BJ (cell line): ENCODE data around the gene NEAT1. TPM values are rescaled to one million over a fixed set of nuclear protein-coding genes. Genes with fewer than 3 reads are reported as not detected.
A peak's percentile ranks its signal among the peaks of the same experiment; 100 is the strongest.

Experiments used
- CTCF ChIA-PET: fragments of 350-600 bp; formaldehyde crosslinking; extraction: SDS; loops from one replicate; lab custom pipeline; 2021; ENCODE audit warnings: antibody characterized with exemption, inconsistent platforms; lab: Yijun Ruan, JAX
- POLR2A ChIA-PET: fragments of 300-600 bp; sonication (Branson Sonifier 250); formaldehyde crosslinking; extraction: SDS; loops from one replicate; lab custom pipeline; 2021; ENCODE audit warnings: antibody characterized with exemption; lab: Charles Lee
- DNase-seq: peaks from one replicate; pipeline ENCODE4 v3.0.0-alpha.2; 2011; ENCODE audit warnings: low read depth
- H3K27me3 ChIP-seq: 2 replicates; pipeline ENCODE4 v1.6.0; 2011; ENCODE audit warnings: low read length; ENCODE audit not compliant: control insufficient read depth, insufficient read depth
- H3K36me3 ChIP-seq: 2 replicates; pipeline ENCODE4 v1.5.1; 2011; ENCODE audit warnings: low read length; ENCODE audit not compliant: control insufficient read depth, insufficient read depth
- H3K4me3 ChIP-seq: 2 replicates; pipeline ENCODE4 v1.5.1; 2011; ENCODE audit warnings: low read depth, mild to moderate bottlenecking, control low read depth, low read length
- CTCF ChIP-seq: IDR thresholded peaks from 2 replicates; pipeline ENCODE4 v1.5.1; 2011; ENCODE audit warnings: low read depth, mild to moderate bottlenecking, control low read depth, inconsistent platforms, low read length, moderate library complexity; ENCODE audit not compliant: insufficient read depth
- polyA plus RNA-seq: library from polyadenylated mRNA; depleted of rRNA; stranded (reverse); fragments of >200 nt; gene quantifications from 2 replicates; pipeline ENCODE4 v1.2.3, GENCODE V29; 2011

Gene NEAT1
- polyA plus RNA-seq, 1 experiment, result 59.2 TPM

GRCh38 chr11:65423516-65424204 is 1.1 kb downstream of the NEAT1 start:
- ChIA-PET CTCF (interaction anchor here (0.9 to 2.5 kb wide), 3 partner anchors 9 to 87 kb away, joined by 3 to 8 read pairs (median 3); no protein-coding TSS in a partner anchor), POLR2A (interaction anchor here (0.6 to 7.4 kb wide), 14 partner anchors 9 to 134 kb away, joined by 3 to 204 read pairs (median 6); partner anchors contain the start of gene MALAT1)
- Histone ChIP-seq H3K36me3 (peaks cover 12% of the 10 kb centered on the region), H3K4me3 (peak overlapping the region; percentile 72), H3K27me3 (no peaks in the 10 kb centered on the region)
- no peak for TF ChIP-seq CTCF
- DNase-seq, result no peak

GRCh38 chr11:65424205-65425104 is 1.9 kb downstream of the NEAT1 start:
- DNase-seq, result no peak
- peak overlapping the region; percentile 72 for H3K4me3 ChIP-seq
- no peaks in the 10 kb centered on the region for H3K27me3 ChIP-seq
- CTCF ChIA-PET, result interaction anchor here (0.9 to 2.5 kb wide), 3 partner anchors 10 to 86 kb away, joined by 3 to 8 read pairs (median 3); no protein-coding TSS in a partner anchor
- H3K36me3 ChIP-seq, result peaks cover 12% of the 10 kb centered on the region
- TF ChIP-seq CTCF, result no peak
- POLR2A ChIA-PET, result interaction anchor here (0.6 to 7.4 kb wide), 8 partner anchors 44 to 93 kb away, joined by 3 to 204 read pairs (median 16); partner anchors contain the start of gene MALAT1

- Histone ChIP-seq H3K27me3 (no peaks in the 10 kb centered on the region), H3K36me3 (peaks cover 12% of the 10 kb centered on the region), H3K4me3 (peak overlapping the region; percentile 72)
- ChIA-PET POLR2A (interaction anchor here (4.0 to 7.4 kb wide), 2 partner anchors 74 to 82 kb away, joined by 50 to 204 read pairs; partner anchors contain the start of gene MALAT1), CTCF (interaction anchor here (0.6 to 2.5 kb wide), 3 partner anchors 10 to 80 kb away, joined by 3 to 8 read pairs (median 4); no protein-coding TSS in a partner anchor)
- TF ChIP-seq CTCF, result 0 out of 2 replicates have a peak, but pooled peaks have one; percentile 7
- DNase-seq, result no peak
Measured at GRCh38 chr11:65425105-65425970, 2.7 kb downstream of the NEAT1 start.

- ChIA-PET CTCF (interaction anchor here (0.9 kb wide), 1 partner anchor 79 kb away, joined by 4 read pairs; no protein-coding TSS in a partner anchor), POLR2A (interaction anchor here (0.5 kb wide), 1 partner anchor 20 kb away, joined by 4 read pairs; no protein-coding TSS in a partner anchor)
- Histone ChIP-seq H3K36me3 (peaks cover 12% of the 10 kb centered on the region), H3K4me3 (peak overlapping the region; percentile 72), H3K27me3 (no peaks in the 10 kb centered on the region)
- no peak for DNase-seq
- no peak for TF ChIP-seq CTCF
Measured at GRCh38 chr11:65425971-65426838, 3.6 kb downstream of the NEAT1 start.
